HUDEP-2 (cell line): ENCODE data around the gene GNG4.
"Not testable (repeated sequence)": the region's sequence is repeated elsewhere in the genome, so short reads cannot be mapped to it uniquely, and the experiment has no call there.

Source experiments
- DNase-seq, 76 experiments: peaks; one replicate each; lab custom pipeline; 2025; ENCODE audit not compliant: unreplicated experiment in 76 of 76; lab: John Stamatoyannopoulos, UW

The GNG4 gene

DNA sequence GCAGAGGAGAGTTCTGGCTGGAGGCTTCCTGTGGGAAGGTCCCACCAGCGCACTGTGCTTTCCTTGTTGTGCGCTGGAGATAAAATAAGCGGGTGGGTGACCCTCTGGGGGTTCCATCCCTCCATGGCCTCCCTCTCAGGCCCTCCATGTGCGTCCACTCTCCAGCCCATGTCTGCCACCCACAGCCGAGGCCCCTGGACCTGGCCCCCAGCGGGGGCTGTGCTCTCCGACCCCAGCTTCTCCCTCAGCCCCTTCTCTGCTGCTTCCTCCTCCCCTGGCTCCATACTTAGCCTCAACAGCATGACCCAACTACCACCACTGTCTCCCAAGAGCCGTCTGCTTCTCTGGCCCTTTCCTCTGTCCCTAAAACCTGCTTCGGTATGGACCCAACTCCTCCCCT lies 61.4 kb downstream of the GNG4 start:
- DNase-seq = no peak

DNA sequence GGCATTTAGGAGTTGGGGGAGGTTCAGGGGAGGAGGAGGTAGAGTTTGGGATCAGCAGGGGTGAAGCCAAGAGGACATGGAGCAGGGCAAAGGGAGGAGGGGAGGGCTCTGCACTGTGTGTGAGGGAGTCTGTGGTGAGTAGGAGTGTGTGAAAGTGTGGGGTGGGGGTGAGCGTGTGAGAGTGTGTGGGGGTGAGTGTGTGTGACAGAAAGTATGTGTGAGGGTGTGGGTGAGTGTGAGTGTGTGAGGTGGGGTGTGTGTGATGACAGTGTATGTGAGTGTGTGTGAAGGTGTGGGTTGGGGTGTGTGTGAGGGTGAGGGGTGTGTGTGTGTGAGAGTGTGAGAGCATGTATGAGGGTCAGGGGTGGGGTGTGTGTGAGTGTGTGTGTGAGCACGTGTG lies 62.6 kb downstream of the GNG4 start:
- no peak for DNase-seq

- DNase-seq = no peak
Observed at GRCh38 chr1:235586413-235586812, 63.2 kb downstream of the GNG4 start.

DNA sequence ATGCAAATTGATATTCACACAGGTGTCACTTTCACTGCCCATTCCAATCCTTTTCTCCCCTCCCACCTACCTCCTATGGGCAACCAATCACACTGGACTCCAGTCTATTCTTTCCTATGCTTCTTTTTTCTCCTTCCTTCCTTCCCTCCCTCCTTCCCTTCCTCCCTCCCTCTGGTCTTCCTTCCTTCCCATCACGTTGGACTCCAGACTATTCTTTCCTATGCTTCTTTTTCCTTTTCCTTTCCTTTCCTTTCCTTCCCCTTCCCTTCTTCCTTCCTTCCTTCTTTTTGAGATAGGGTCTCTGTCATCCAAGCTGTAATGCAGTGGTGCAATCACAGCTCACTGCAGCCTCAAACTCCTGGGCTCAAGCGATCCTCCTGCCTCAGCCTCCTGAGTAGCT lies 64.6 kb downstream of the GNG4 start:
- no peak for DNase-seq

- DNase-seq = peak in 1 of 76 experiments; percentile 3
Observed at GRCh38 chr1:235583511-235584001, 66.0 kb downstream of the GNG4 start.

DNA sequence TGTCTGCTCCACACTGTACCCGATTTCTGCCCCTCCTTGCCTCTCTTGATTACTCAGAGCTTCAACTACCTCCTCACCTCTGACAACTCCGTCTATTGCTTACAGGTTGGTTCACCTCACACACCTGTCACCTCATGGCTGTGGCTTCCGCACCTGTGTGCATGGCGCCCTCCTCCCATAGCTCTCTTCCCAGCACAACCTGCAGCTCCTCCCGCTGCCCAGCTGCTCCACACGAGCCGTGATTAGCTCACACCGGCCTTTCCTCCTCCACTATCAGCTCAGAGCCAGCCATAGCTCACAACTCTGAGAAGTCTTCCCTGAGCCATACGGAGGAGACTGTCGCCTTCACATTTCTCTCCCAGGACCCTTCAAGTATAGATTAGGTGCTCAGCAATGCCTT lies 67.5 kb downstream of the GNG4 start:
- DNase-seq = no peak

DNA sequence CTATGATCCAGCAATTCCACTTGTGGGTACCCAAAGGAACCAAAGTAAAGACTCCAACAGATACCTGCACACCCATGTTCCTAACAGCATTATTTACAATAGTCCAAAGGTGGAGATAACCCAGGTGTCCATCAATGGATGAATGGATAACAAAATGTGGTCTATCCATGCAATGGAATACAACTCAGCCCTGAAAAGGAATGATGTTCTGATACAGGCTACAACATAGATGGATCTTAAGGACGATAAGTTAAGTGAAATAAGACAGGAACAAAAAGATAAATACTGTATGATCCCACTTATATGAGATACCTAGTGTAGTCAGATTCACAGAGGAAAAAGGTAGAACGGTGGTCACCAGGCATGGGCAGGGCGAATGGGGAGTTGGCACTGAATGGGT lies 69.7 kb downstream of the GNG4 start:
- DNase-seq = no peak

GRCh38 chr1:235575597-235575996 lies 74.0 kb downstream of the GNG4 start:
- DNase-seq = no peak

DNA sequence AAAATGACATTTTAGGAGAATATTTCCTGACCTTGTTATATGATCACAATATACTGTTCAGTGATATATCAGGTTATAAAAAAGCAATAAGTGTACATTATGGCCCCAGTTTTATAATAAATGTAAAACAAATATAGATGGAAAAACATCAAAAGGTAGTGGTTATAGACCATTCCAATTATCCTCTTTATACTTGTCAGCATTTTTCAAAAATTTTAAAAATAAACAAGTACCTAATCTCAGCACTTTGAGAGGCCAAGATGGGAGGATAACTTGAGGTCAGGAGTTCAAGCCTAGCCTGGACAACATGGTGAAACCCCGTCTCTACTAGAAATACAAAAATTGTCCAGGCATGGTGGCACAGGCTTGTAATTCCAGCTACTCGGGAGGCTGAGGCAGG lies 75.7 kb downstream of the GNG4 start:
- no peak for DNase-seq

DNA sequence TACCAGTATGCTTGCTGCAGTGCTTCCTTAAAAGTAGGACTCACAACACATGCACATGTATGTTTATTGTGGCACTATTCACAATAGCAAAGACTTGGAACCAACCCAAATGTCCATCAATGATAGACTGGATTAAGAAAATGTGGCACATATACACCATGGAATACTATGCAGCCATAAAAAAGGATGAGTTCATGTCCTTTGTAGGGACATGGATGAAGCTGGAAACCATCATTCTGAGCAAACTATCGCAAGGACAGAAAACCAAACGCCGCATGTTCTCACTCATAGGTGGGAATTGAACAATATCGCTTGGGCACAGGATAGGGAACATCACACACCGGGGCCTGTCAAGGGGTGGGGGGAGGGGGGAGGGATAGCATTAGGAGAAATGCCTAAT lies 76.6 kb downstream of the GNG4 start:
- DNase-seq = not testable (repeated sequence)

GRCh38 chr1:235571482-235571881 lies 78.1 kb downstream of the GNG4 start:
- DNase-seq = no peak

DNA sequence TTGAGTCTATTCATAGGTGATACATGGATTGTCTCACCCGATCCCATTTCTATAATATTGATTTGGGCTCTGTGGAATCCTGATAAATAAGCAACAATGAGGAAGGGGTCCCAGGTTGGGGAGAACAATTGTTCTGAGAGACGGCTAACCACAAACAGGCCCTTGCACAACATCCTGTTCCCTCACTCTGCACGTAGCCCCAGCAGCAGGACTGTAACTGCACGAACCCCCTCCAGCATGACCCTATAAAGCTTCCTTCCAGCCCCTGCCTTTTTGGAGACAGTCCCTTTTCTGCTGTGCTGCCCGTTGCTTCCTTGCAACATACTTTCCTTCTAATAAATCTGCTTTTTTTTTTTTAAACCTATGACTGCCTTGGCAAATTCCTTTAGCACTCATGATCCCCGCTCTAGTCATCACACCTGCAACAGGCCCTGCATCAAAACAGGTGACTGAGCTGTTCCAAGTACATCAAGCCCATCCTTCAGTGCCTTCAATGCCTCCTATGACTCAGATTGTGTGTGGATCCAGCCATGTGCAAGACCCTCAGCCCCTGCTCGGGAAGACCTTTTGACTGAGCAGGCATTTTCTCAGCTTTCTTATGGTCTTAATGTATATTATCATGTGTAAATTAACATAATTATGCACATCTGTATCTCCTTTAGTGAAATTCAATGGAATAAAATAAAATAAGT lies 81.6 kb downstream of the GNG4 start:
- no peak for DNase-seq

DNA sequence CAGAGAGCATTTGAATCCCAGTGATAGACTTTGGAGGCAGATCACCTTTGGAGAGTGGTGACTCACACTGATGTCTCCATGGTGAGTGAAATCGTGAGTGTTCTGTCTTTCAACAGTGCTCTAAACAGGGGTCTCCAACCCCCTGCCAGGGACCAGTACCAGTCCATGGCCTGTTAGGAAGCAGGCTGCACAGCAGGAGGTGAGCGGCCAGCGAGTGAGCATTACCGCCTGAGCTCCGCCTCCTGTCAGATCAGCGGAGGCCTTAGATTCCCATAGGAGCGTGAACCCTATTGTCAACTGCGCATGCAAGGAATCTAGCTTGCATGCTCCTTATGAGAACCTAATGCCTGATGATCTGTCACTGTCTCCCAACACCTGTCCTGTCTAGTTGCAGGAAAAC lies 83.5 kb downstream of the GNG4 start:
- no peak for DNase-seq

DNA sequence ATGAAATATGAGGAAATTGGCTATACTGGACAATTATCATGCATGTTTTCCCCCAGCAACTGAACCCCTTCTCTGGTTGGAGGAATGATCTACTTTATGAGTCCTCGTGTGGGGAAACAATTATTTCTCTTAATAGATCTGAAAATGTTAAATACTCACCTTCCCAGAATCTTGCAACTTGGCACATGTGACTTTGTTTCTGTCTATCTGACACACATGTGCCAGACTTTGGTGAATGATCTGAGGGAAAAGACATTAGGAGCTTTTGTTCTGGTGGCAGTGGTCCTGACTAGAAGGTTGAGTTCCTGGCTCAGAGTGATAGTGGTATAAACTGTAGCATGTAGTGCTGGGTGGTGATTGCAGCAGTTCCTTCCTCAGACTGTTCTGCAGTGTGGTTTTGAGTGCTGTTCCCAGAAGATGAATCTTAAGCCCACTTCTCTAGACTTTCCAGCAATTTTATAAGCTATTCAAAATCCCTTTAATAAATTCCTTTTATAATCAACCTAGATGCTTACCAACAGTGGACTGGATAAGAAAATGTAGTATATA lies 86.0 kb downstream of the GNG4 start:
- no peak for DNase-seq

DNA sequence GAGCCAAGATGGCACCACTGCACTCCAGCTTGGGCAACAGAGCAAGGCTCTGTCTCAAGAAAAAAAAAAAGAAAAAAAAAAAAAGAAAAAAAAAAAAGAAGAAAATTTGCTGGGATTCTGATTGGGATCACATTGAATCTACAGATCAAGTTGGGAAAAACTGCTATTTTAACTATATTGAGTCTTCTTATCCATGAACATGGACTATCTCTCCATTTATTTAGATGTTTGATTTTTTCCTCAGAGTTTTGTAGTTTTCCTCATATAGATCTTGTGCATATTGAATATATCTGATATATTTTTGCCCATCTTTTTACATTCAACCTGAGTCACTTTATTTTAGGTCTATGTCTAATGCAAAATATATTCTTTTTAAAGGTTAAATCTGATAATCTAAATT lies 87.0 kb downstream of the GNG4 start:
- no peak for DNase-seq

GRCh38 chr1:235558621-235559169 lies 90.9 kb downstream of the GNG4 start:
- no peak for DNase-seq

GRCh38 chr1:235557495-235557894 lies 92.1 kb downstream of the GNG4 start:
- DNase-seq = peak in 1 of 76 experiments; percentile 4

- no peak for DNase-seq
Observed at GRCh38 chr1:235556807-235557206, 92.8 kb downstream of the GNG4 start.

DNA sequence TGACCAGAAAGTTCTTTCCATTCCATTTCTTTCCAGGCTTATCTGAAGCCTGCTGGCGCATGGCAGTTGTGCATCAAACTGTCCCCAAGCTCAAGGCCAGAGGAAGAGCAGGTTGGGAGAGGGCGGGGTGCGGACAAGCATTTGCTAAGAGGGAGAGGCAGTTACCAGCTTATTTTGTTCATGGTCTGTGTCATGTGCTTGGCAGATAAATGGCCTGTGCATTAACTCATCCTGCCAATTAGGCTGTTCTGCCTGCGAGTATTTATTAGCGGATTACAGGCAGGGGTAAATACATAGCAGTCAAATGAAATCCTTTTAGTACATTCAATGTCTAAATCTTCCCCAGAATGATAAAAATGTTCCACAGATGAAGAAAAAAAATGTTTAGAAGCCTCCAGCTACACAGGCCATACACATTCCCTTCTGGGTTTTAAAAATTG lies 96.5 kb downstream of the GNG4 start:
- DNase-seq = no peak

DNA sequence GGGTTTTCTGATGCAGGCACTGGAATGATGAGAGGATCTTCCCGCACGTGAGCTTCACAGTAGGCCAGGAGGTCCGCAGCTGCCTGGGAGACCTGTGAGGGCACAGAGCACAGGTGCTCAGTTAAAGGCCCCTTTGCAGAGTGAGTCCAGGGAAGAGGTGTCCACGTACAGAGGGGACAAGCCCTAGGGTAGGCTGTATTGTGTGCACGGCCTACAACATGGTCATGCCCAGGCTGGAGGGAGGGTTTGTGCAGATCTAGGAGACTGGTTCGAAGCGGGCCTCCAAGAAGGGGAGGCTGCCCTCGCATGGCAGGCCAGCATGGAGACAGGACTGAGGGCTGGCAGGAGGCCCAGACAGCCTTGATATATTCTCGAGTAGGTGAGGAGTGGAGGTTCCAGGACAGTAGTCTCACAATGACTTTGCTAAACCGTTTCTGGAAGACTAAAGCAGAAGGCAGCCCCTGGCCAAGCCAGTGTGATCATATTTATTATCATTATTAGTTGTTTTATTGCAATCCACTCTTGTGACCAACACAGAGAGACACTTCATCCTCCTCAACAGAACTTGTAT lies 97.4 kb downstream of the GNG4 start:
- peak in 8 of 76 experiments; percentile 6 to 47 (median 24) for DNase-seq

DNA sequence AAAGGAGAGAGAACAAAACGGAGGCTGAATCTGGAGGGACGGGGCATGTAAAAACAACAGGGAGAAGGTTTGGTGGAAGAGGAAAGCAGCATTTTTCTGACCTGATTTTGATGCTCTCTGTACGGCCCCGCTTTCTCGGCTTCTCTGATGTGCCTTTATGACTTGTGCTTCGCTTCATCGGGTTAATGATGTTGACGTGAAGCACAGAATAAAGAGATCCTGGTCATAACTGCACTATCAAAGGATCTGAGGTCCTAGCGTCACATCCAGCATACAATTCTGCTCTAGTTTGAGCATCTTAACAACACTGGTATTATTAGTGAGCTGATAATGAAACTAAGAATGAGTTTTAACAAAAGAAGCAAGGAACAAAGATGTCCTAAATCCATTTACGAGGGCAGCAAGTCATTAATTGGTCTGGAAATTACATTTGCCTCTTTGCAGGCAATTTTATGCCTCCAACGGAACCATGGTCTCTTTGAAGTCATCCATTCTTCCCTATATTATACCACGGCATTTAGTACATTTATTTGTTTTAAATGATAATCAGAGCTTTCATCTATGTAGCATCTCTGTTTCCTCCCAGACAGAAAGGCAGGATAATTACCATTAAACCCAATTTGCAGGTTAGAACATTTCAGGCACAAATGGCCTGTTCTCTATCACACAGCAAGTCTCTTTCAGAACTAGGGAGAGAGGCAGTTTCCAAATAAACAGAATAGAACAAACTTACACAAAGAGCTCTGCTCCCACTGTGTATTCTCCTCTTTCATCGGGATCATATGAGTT lies 100.0 kb downstream of the GNG4 start:
- DNase-seq = no peak
